K562 (cell line): ENCODE data around the gene PAN2. TPM values are rescaled to one million over a fixed set of nuclear protein-coding genes. Genes with fewer than 3 reads are reported as not detected.

Experiments used
- ADNP ChIP-seq: fragments of 200-800 bp; sonication (Bioruptor generic); IDR thresholded peaks from 2 replicates; pipeline ENCODE4 v1.6.1; 2016; ENCODE audit warnings: missing genetic modification characterization, missing compliant biosample characterization
- CCNT2 ChIP-seq: IDR thresholded peaks from 2 replicates; pipeline ENCODE4 v1.6.1; 2011; ENCODE audit warnings: borderline replicate concordance, low read depth, mild to moderate bottlenecking, moderate library complexity, mixed read lengths, low read length; ENCODE audit not compliant: insufficient read length; ENCODE audit errors: extremely low read depth
- ELF4 ChIP-seq: fragments of 450-650 bp; formaldehyde crosslinking; IDR thresholded peaks from 2 replicates; pipeline ENCODE4 v1.4.0; 2022; ENCODE audit warnings: missing genetic modification characterization
- GTF2A2 ChIP-seq: IDR thresholded peaks from 2 replicates; pipeline ENCODE4 v1.6.1; 2016; ENCODE audit warnings: mild to moderate bottlenecking, missing genetic modification characterization, missing compliant biosample characterization
- HDAC2 ChIP-seq: fragments of 450-650 bp; IDR thresholded peaks from 2 replicates; pipeline ENCODE4 v1.6.1; 2016; ENCODE audit warnings: mild to moderate bottlenecking
- HSF4 ChIP-seq: fragments of 250-450 bp; sonication (Bioruptor Pico); IDR thresholded peaks from 2 replicates; pipeline ENCODE4 v2.1.2; 2022; ENCODE audit warnings: mild to moderate bottlenecking, moderate library complexity, borderline replicate concordance
- MAZ ChIP-seq, 2 experiments: fragments of 450-650 bp in 1 of 2; sonication (generic) in 1 of 2; formaldehyde crosslinking; IDR thresholded peaks in 1 of 2; conservative IDR thresholded peaks in 1 of 2; 2 replicates each; pipeline versions ENCODE4 v1.4.0 to v1.5.0; 2020; ENCODE audit warnings: mild to moderate bottlenecking in 1 of 2, missing genetic modification reagents in 1 of 2
- NFIX ChIP-seq: fragments of 250-450 bp; sonication (Bioruptor Pico); IDR thresholded peaks from 2 replicates; pipeline ENCODE4 v1.4.0; 2020; ENCODE audit warnings: low read depth, mild to moderate bottlenecking, moderate library complexity
- NRF1 ChIP-seq, 2 experiments: fragments of 450-650 bp; IDR thresholded peaks in 1 of 2; conservative IDR thresholded peaks in 1 of 2; 2 replicates each; pipeline ENCODE4 v1.6.1; 2014; ENCODE audit warnings: mild to moderate bottlenecking in 2 of 2
- TAF7 ChIP-seq: fragments of 450-650 bp; IDR thresholded peaks from 2 replicates; pipeline ENCODE4 v1.6.1; 2016; ENCODE audit warnings: missing genetic modification characterization, missing compliant biosample characterization
- TCF7L2 ChIP-seq: fragments of 150-350 bp; IDR thresholded peaks from 2 replicates; pipeline ENCODE4 v1.6.1; 2016; ENCODE audit warnings: low read depth, mild to moderate bottlenecking, low read length, moderate library complexity
- YY1 ChIP-seq, 3 experiments: IDR thresholded peaks; 2 replicates each; pipeline ENCODE4 v1.6.1; 2011; ENCODE audit warnings: low read length in 2 of 3, mild to moderate bottlenecking in 2 of 3, moderate library complexity in 2 of 3, borderline replicate concordance in 1 of 3, control low read depth in 1 of 3, low read depth in 1 of 3; ENCODE audit not compliant: insufficient read depth in 3 of 3, insufficient replicate concordance in 2 of 3, control insufficient read depth in 1 of 3, insufficient read length in 1 of 3; ENCODE audit errors: extremely low read depth in 1 of 3
- ZNF146 ChIP-seq: IDR thresholded peaks from one replicate; pipeline ENCODE4 v1.6.1; 2018; ENCODE audit warnings: missing compliant biosample characterization; ENCODE audit not compliant: unreplicated experiment
- polyA plus RNA-seq, 8 experiments: library from polyadenylated mRNA; depleted of rRNA in 4 of 8; stranded (reverse) in 5 of 8; unstranded in 3 of 8; fragments of >200 nt; fragmentation: Nextera tagmentation in 2 of 8; fragmentation: Illumina TruSeq in 1 of 8; extraction: Ambion mirVana in 2 of 8; extraction: Trizol in 1 of 8; gene quantifications; 2 replicates each; pipeline versions ENCODE4 v1.2.1 to v1.2.3, GENCODE V29; 2011 to 2014; ENCODE audit warnings: inconsistent platforms in 1 of 8, missing spikeins in 1 of 8
- total RNA-seq, 7 experiments: library from RNA; depleted of rRNA in 6 of 7; stranded (reverse); fragments of >200 nt in 6 of 7; fragmentation: Illumina TruSeq in 2 of 7; extraction: Trizol in 2 of 7; gene quantifications; 2 replicates each; pipeline versions ENCODE4 v1.2.1 to v1.2.3, GENCODE V29; 2011 to 2021; ENCODE audit warnings: low replicate concordance in 1 of 7
- TF ChIP-seq, protein P1 (sequence below): sonication (generic); formaldehyde crosslinking; IDR thresholded peaks from 2 replicates; pipeline ENCODE4 v1.8.0; 2022; ENCODE audit warnings: mild to moderate bottlenecking, missing genetic modification reagents
- TF ChIP-seq, protein P2 (sequence below), 2 experiments: fragments of 450-650 bp; IDR thresholded peaks; 2 replicates each; pipeline ENCODE4 v1.6.1; 2016
- TF ChIP-seq, protein P3 (sequence below): fragments of 450-650 bp; formaldehyde crosslinking; IDR thresholded peaks from 2 replicates; pipeline ENCODE4 v1.4.0; 2020; ENCODE audit warnings: mild to moderate bottlenecking, mixed read lengths
- TF ChIP-seq, protein P4 (sequence below): sonication (generic); formaldehyde crosslinking; IDR thresholded peaks from 2 replicates; pipeline ENCODE4 v1.8.1; 2023; ENCODE audit warnings: missing genetic modification reagents, mild to moderate bottlenecking, borderline replicate concordance

PAN2 gene
- total and polyA plus RNA-seq, 9 of the 15 experiments (the other 6 are each of a cell fraction or from before 2014, with no cell fraction given), result 15.0 to 66.1 (median 25.9) TPM

DNA sequence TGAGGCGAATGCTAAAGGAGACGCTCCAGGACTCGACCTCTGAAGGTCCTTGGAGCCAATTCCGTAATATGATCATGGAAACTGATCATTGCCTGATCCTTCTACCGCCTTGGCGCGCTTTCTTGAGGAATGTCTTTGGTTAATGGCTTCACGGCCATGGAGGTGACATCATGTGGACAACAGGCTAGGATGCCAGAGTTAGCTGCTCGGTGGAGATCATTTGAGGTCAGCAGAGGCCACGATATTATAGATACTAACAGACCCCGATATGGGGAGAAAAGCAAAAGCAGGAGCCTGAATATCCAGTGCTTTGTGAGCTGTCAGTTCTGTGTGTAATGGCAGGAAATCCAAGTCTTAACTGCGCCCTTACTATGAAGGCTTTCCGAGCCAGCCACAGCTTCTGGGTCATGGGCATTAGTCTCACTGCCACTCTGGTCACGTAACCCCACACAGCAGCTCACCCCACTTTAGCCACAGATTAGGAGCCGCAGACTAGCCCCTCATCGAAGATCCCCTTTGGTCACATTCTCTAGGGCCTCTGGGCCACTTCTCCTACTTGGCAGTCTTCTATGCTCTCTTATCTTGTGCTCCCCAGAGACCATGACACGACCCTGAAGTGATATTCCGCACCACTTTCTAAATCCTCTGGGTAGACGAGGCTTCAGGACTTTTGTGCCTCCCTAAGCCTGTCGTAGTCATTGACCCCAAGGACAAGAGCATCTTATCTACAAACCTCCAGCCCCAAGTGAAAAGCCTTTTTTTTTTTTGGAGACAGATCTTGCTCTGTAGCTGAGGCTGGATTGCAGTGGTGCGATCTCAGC is 32.9 kb downstream of the PAN2 start (continued):
- TF ChIP-seq CCNT2 (peak; percentile 34), NFIX (CRISPR knock-in tag) (no peak), ADNP (tag) (no peak), HSF4 (CRISPR knock-in tag) (no peak), TCF7L2 (no peak), NRF1 (conservative IDR thresholded peaks at IDR 0.05 in 1 of 2, IDR thresholded peaks at IDR 0.05 in 1 of 2) (no peak), ZNF146 (CRISPR knock-in tag) (no peak), HDAC2 (peak; percentile 85), GTF2A2 (tag) (no peak), TAF7 (tag) (0 out of 2 replicates have a peak, but pooled peaks have one; percentile 58), YY1 (IDR thresholded peaks at IDR 0.05; ENCODE audit: borderline replicate concordance in 1 of 3, control insufficient read depth in 1 of 3, extremely low read depth in 1 of 3, insufficient read depth in 3 of 3, insufficient read length in 1 of 3, insufficient replicate concordance in 2 of 3, low read depth in 1 of 3, low read length in 2 of 3) (peak; percentile 30 to 70 (median 42)), MAZ (CRISPR knock-in tag; conservative IDR thresholded peaks at IDR 0.05 in 1 of 2, IDR thresholded peaks at IDR 0.05 in 1 of 2) (no peak), ELF4 (CRISPR knock-in tag) (no peak)
- TF ChIP-seq, protein P1, sequence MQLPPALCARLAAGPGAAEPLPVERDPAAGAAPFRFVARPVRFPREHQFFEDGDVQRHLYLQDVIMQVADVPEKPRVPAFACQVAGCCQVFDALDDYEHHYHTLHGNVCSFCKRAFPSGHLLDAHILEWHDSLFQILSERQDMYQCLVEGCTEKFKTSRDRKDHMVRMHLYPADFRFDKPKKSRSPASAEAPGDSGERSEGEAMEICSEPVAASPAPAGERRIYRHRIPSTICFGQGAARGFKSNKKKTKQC, result no peak
- TF ChIP-seq, protein P2, sequence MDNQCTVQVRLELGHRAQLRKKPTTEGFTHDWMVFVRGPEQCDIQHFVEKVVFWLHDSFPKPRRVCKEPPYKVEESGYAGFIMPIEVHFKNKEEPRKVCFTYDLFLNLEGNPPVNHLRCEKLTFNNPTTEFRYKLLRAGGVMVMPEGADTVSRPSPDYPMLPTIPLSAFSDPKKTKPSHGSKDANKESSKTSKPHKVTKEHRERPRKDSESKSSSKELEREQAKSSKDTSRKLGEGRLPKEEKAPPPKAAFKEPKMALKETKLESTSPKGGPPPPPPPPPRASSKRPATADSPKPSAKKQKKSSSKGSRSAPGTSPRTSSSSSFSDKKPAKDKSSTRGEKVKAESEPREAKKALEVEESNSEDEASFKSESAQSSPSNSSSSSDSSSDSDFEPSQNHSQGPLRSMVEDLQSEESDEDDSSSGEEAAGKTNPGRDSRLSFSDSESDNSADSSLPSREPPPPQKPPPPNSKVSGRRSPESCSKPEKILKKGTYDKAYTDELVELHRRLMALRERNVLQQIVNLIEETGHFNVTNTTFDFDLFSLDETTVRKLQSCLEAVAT (IDR thresholded peaks at IDR 0.05), result peak; percentile 35 to 52; a peak in 2 of 4 replicates
- TF ChIP-seq, protein P3, sequence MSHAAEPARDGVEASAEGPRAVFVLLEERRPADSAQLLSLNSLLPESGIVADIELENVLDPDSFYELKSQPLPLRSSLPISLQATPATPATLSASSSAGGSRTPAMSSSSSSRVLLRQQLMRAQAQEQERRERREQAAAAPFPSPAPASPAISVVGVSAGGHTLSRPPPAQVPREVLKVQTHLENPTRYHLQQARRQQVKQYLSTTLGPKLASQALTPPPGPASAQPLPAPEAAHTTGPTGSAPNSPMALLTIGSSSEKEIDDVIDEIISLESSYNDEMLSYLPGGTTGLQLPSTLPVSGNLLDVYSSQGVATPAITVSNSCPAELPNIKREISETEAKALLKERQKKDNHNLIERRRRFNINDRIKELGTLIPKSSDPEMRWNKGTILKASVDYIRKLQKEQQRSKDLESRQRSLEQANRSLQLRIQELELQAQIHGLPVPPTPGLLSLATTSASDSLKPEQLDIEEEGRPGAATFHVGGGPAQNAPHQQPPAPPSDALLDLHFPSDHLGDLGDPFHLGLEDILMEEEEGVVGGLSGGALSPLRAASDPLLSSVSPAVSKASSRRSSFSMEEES (CRISPR knock-in tag), result no peak
- TF ChIP-seq, protein P4, sequence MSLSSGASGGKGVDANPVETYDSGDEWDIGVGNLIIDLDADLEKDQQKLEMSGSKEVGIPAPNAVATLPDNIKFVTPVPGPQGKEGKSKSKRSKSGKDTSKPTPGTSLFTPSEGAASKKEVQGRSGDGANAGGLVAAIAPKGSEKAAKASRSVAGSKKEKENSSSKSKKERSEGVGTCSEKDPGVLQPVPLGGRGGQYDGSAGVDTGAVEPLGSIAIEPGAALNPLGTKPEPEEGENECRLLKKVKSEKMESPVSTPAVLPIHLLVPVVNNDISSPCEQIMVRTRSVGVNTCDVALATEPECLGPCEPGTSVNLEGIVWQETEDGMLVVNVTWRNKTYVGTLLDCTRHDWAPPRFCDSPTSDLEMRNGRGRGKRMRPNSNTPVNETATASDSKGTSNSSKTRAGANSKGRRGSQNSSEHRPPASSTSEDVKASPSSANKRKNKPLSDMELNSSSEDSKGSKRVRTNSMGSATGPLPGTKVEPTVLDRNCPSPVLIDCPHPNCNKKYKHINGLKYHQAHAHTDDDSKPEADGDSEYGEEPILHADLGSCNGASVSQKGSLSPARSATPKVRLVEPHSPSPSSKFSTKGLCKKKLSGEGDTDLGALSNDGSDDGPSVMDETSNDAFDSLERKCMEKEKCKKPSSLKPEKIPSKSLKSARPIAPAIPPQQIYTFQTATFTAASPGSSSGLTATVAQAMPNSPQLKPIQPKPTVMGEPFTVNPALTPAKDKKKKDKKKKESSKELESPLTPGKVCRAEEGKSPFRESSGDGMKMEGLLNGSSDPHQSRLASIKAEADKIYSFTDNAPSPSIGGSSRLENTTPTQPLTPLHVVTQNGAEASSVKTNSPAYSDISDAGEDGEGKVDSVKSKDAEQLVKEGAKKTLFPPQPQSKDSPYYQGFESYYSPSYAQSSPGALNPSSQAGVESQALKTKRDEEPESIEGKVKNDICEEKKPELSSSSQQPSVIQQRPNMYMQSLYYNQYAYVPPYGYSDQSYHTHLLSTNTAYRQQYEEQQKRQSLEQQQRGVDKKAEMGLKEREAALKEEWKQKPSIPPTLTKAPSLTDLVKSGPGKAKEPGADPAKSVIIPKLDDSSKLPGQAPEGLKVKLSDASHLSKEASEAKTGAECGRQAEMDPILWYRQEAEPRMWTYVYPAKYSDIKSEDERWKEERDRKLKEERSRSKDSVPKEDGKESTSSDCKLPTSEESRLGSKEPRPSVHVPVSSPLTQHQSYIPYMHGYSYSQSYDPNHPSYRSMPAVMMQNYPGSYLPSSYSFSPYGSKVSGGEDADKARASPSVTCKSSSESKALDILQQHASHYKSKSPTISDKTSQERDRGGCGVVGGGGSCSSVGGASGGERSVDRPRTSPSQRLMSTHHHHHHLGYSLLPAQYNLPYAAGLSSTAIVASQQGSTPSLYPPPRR (CRISPR knock-in tag), result no peak; the same call in 1 of the 2 replicates
